ENCODE measurements around the gene EXOC6.
"Not testable (repeated sequence)": the region's sequence is repeated elsewhere in the genome, so short reads cannot be mapped to it uniquely, and the experiment has no call there.

Gene EXOC6

DNA sequence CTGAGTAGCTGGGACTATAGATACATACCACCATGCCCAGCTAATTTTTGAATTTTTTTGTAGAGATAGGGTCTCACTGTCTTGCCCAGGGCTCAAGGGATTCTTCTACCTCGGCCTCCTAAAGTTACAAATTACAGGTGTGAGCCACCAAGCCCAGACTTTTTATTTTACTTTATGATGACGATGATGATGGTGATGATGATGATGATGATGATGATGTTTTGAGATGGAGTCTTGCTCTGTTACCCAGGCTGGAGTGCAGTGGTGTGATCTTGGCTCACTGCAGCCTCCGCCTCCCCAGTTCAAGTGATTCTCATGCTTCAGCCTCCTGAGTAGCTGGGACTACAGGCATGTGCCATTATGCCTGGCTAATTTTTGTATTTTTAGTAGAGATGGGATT, 252.8 kb downstream of the EXOC6 start:
- not testable (repeated sequence) for DNase-seq (ENCODE audit: extremely low read depth in 1 of 2, low read depth in 1 of 2)

DNA sequence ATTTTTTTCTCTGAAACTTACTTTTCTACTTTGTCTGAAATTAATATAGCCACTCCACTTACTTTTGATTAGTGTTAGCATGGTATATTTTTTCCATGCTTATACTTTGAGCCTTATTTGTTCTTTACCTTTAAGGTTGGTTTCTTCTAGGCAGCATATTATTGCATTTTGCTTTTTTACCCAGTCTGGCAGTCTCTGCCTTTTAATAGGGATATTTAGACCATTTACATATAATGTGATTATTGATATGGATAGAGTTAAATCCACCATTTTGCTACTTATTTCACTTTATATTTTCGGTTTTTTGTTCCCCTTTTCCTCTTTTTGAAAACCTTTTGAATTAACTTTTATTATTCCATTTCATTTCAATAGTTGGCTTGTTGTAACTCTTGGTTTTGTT, 255.6 kb downstream of the EXOC6 start:
- DNase-seq (ENCODE audit: extremely low read depth in 1 of 2, low read depth in 1 of 2), result no peak

DNA sequence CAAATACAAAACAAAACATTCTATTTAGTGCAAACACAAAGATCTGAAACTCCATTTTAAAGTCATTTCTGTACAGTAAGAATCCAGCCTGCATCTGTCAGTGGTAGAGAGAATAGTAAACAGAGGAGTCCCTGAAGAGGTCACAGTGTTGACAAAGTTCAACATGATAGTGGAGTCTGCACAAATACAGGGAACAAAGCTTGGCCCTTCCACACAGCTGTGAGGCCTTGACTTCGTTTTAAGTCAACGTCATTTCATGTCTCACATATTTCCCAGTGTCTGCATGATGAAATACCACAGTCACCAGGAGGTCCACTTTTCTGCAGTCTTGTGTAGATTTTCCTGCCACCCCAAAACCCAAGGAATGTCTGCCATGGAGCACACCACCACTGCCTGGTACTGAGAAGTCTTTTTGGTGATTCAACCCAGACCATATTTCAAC, 258.3 kb downstream of the EXOC6 start:
- DNase-seq (ENCODE audit: extremely low read depth in 1 of 2, low read depth in 1 of 2), result no peak
